PC-3 (cell line): ENCODE measurements around the gene BIRC7. TPM values are rescaled to one million over a fixed set of nuclear protein-coding genes. Genes with fewer than 3 reads are reported as not detected.
A peak's percentile ranks its signal among the peaks of the same experiment; 100 is the strongest.

ENCODE experiments used
- ATAC-seq: fragments of 200-7000 bp; cut with Tn5 transposase; 2 replicates; pipeline ENCODE4 v1.9.1; 2020; ENCODE audit warnings: mild to moderate bottlenecking, moderate library complexity
- BruUV-seq: library from RNA; stranded (reverse); fragments of 400-500 nt; replicated peaks from 2 replicates; lab custom pipeline; 2021; lab: Mats Ljungman, UMichigan
- CTCF ChIA-PET: fragments of 300-600 bp; sonication (Branson Sonifier 250); formaldehyde crosslinking; loops from one replicate; lab custom pipeline; 2022; ENCODE audit warnings: antibody characterized with exemption; lab: Charles Lee
- POLR2A ChIA-PET: fragments of 300-600 bp; sonication (Branson Sonifier 250); formaldehyde crosslinking; loops from one replicate; lab custom pipeline; 2022; ENCODE audit warnings: antibody characterized with exemption; ENCODE audit not compliant: unreplicated experiment; lab: Charles Lee
- DNase-seq: peaks from one replicate; pipeline ENCODE4 v3.0.0-alpha.2; 2015
- H2AFZ ChIP-seq: fragments of 300-600 bp; sonication (generic); 2 replicates; pipeline ENCODE4 v1.6.0; 2016; ENCODE audit warnings: antibody characterized with exemption, low read length
- H3F3A ChIP-seq: fragments of 300-600 bp; sonication (generic); one replicate; pipeline ENCODE4 v1.6.0; 2017; ENCODE audit warnings: antibody characterized with exemption, low read length, control low read depth, mild to moderate bottlenecking; ENCODE audit not compliant: unreplicated experiment
- H3K27ac ChIP-seq: fragments of 300-600 bp; sonication (generic); 2 replicates; pipeline ENCODE4 v1.5.1; 2016; ENCODE audit warnings: mild to moderate bottlenecking, low read length
- H3K27me3 ChIP-seq: fragments of 300-600 bp; sonication (generic); 2 replicates; pipeline ENCODE4 v1.6.1; 2016; ENCODE audit warnings: low read length, mixed read lengths
- H3K36me3 ChIP-seq: fragments of 300-600 bp; sonication (generic); 2 replicates; pipeline ENCODE4 v1.6.1; 2016; ENCODE audit warnings: low read depth, mixed run types, low read length, mixed read lengths
- H3K4me1 ChIP-seq: fragments of 300-600 bp; sonication (generic); 2 replicates; pipeline ENCODE4 v1.5.1; 2016; ENCODE audit warnings: low read length; ENCODE audit not compliant: insufficient read depth
- H3K4me2 ChIP-seq: fragments of 300-600 bp; sonication (generic); 2 replicates; pipeline ENCODE4 v1.6.0; 2016; ENCODE audit warnings: low read length
- H3K4me3 ChIP-seq: fragments of 300-600 bp; sonication (generic); 2 replicates; pipeline ENCODE4 v1.5.1; 2016; ENCODE audit warnings: mild to moderate bottlenecking, low read length, mixed read lengths
- H3K79me2 ChIP-seq: fragments of 300-600 bp; sonication (generic); 2 replicates; pipeline ENCODE4 v1.6.1; 2017; ENCODE audit warnings: low read length, mixed read lengths
- H3K9ac ChIP-seq: fragments of 300-600 bp; sonication (generic); 2 replicates; pipeline ENCODE4 v1.6.0; 2016; ENCODE audit warnings: mild to moderate bottlenecking, low read length
- H3K9me2 ChIP-seq: fragments of 300-600 bp; sonication (generic); replicated peaks from 2 replicates; pipeline ENCODE4 v1.6.1; 2016; ENCODE audit warnings: mixed run types, low read length, mixed read lengths
- H3K9me3 ChIP-seq: fragments of 300-600 bp; sonication (generic); 2 replicates; pipeline ENCODE4 v1.6.1; 2016; ENCODE audit warnings: low read length, mixed read lengths
- H4K20me1 ChIP-seq: fragments of 300-600 bp; sonication (generic); 2 replicates; pipeline ENCODE4 v1.6.1; 2016; ENCODE audit warnings: low read length, mixed read lengths
- CTCF ChIP-seq: fragments of 300-600 bp; sonication (generic); conservative IDR thresholded peaks from 2 replicates; pipeline ENCODE4 v1.5.1; 2017; ENCODE audit warnings: antibody characterized with exemption, low read depth, mild to moderate bottlenecking, low read length
- EZH2 ChIP-seq: fragments of 300-600 bp; sonication (generic); IDR thresholded peaks from one replicate; pipeline ENCODE4 v1.6.1; 2017; ENCODE audit warnings: antibody characterized with exemption, mild to moderate bottlenecking, low read length; ENCODE audit not compliant: unreplicated experiment
- EZH2phosphoT487 ChIP-seq: fragments of 300-600 bp; sonication (generic); IDR thresholded peaks from 2 replicates; pipeline ENCODE4 v1.6.1; 2018; ENCODE audit warnings: mild to moderate bottlenecking, antibody characterized with exemption, low read length, borderline replicate concordance
- intact Hi-C: fragments of 100-400 bp; cut with micrococcal nuclease; formaldehyde crosslinking; loops from 2 replicates; pipeline ENCODE4 v1.9.0; 2023
- total RNA-seq: library from RNA; depleted of rRNA; stranded (reverse); fragments of >200 nt; gene quantifications from 2 replicates; pipeline ENCODE4 v1.2.3, GENCODE V29; 2014

The BIRC7 gene
- total RNA-seq, 1 experiment from 2014 or later, result not detected

GRCh38 chr20:63255931-63256704, 20.4 kb downstream of the BIRC7 start:
- H4K20me1 ChIP-seq, result no peaks in the 10 kb centered on the region
- H3K79me2 ChIP-seq, result no peaks in the 10 kb centered on the region
- peaks cover 34% of the 10 kb centered on the region for H3K27me3 ChIP-seq
- H3K9me2 ChIP-seq, result no peaks in the 10 kb centered on the region
- H3K4me1 ChIP-seq, result no peaks in the 10 kb centered on the region
- no peak overlapping the region for H3K4me3 ChIP-seq
- TF ChIP-seq EZH2 (no peak), EZH2phosphoT487 (no peak), CTCF (no peak)
- 0 out of 2 replicates have a peak overlapping the region, but pooled peaks have one; percentile 3 for H3K4me2 ChIP-seq
- no peak overlapping the region for H2AFZ ChIP-seq
- CTCF ChIA-PET, result no interaction called here
- BruUV-seq, result no TSS peak
- no peaks in the 10 kb centered on the region for H3K9me3 ChIP-seq
- H3K27ac ChIP-seq, result no peak overlapping the region
- H3K36me3 ChIP-seq, result no peaks in the 10 kb centered on the region
- ATAC-seq (peak; percentile 44), DNase-seq (no peak)
- intact Hi-C loops, result no loop called here
- no peak overlapping the region for H3K9ac ChIP-seq
- no peaks in the 10 kb centered on the region for H3F3A ChIP-seq
- POLR2A ChIA-PET, result no interaction called here

- POLR2A ChIA-PET, result no interaction called here
- no peak for TF ChIP-seq EZH2phosphoT487
- no peak for TF ChIP-seq CTCF
- TF ChIP-seq EZH2, result no peak
- Histone ChIP-seq H3K4me2 (no peak overlapping the region), H3K36me3 (no peaks in the 10 kb centered on the region), H3K9me3 (no peaks in the 10 kb centered on the region), H3K9ac (no peak overlapping the region), H3K79me2 (no peaks in the 10 kb centered on the region), H3K9me2 (no peaks in the 10 kb centered on the region), H3K4me3 (no peak overlapping the region), H4K20me1 (no peaks in the 10 kb centered on the region), H3F3A (no peaks in the 10 kb centered on the region), H3K4me1 (no peaks in the 10 kb centered on the region), H3K27me3 (peaks cover 39% of the 10 kb centered on the region), H2AFZ (no peak overlapping the region), H3K27ac (no peak overlapping the region)
- no peak for DNase-seq
- ATAC-seq, result no peak
- no TSS peak for BruUV-seq
- intact Hi-C loops, result no loop called here
- CTCF ChIA-PET, result no interaction called here
Observed at GRCh38 chr20:63256954-63257353, 21.2 kb downstream of the BIRC7 start.

GRCh38 chr20:63257629-63258028, 21.9 kb downstream of the BIRC7 start:
- Histone ChIP-seq H3K9ac (no peak overlapping the region), H3K9me3 (no peaks in the 10 kb centered on the region), H3K36me3 (no peaks in the 10 kb centered on the region), H3K4me3 (no peak overlapping the region), H4K20me1 (no peaks in the 10 kb centered on the region), H3K9me2 (no peaks in the 10 kb centered on the region), H3F3A (no peaks in the 10 kb centered on the region), H3K4me1 (no peaks in the 10 kb centered on the region), H3K27ac (no peak overlapping the region), H3K4me2 (no peak overlapping the region), H3K79me2 (no peaks in the 10 kb centered on the region), H3K27me3 (peaks cover 42% of the 10 kb centered on the region), H2AFZ (no peak overlapping the region)
- DNase-seq (no peak), ATAC-seq (no peak)
- TF ChIP-seq CTCF, result no peak
- ChIA-PET CTCF (no interaction called here), POLR2A (no interaction called here)
- intact Hi-C loops, result no loop called here
- BruUV-seq, result no TSS peak
